HEK293 (cell line): Measurements from ENCODE around the gene FRMD6.

Experiments
- ZNF169 ChIP-seq: fragments of 450-650 bp; formaldehyde crosslinking; IDR thresholded peaks from 2 replicates; pipeline ENCODE4 v1.5.1; 2016; ENCODE audit warnings: missing biosample characterization, missing genetic modification characterization
- ZNF549 ChIP-seq: fragments of 450-650 bp; IDR thresholded peaks from 2 replicates; pipeline ENCODE4 v1.5.1; 2018; ENCODE audit warnings: missing biosample characterization, missing genetic modification characterization, mild to moderate bottlenecking, inconsistent platforms, moderate library complexity

- TF ChIP-seq ZNF549 (tag by site-specific recombination) (no peak), ZNF169 (tag by site-specific recombination) (no peak)
Observed at GRCh38 chr14:51692646-51693045, 40.9 kb downstream of the FRMD6 start.
